ENCODE measurements around the gene APOO. TPM values are rescaled to one million over a fixed set of nuclear protein-coding genes. Genes with fewer than 3 reads are reported as not detected.

APOO gene
- total RNA-seq, 2 donors from 2014 or later = 47.9 to 74.2 TPM

DNA sequence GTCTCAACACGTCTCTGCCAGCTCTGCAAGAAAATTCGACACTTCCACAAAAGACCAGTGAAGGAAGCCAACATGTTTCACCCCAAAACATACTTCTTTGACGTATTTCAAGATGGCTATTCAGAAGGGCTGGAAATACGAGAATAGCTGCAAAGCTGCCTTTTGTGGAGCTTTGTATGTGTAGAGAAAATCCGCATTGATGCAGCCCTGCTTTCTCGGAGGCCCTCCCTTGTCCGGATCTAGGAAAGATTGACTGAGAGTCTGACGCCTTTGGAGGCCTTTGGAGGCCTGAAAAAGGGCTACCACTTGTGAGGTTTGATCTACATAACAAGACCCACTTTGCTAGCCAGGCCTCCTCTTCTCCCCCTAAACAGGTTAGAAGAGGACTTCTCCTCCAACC, 112.5 kb downstream of the APOO start:
- TF ChIP-seq, protein P1, sequence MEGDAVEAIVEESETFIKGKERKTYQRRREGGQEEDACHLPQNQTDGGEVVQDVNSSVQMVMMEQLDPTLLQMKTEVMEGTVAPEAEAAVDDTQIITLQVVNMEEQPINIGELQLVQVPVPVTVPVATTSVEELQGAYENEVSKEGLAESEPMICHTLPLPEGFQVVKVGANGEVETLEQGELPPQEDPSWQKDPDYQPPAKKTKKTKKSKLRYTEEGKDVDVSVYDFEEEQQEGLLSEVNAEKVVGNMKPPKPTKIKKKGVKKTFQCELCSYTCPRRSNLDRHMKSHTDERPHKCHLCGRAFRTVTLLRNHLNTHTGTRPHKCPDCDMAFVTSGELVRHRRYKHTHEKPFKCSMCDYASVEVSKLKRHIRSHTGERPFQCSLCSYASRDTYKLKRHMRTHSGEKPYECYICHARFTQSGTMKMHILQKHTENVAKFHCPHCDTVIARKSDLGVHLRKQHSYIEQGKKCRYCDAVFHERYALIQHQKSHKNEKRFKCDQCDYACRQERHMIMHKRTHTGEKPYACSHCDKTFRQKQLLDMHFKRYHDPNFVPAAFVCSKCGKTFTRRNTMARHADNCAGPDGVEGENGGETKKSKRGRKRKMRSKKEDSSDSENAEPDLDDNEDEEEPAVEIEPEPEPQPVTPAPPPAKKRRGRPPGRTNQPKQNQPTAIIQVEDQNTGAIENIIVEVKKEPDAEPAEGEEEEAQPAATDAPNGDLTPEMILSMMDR (conservative IDR thresholded peaks at IDR 0.05) = no peak
- Mint-ChIP-seq H3K27me3 (ENCODE audit: insufficient read depth) (no peaks in the 10 kb centered on the region), H3K4me3 (no peak overlapping the region), H3K9me3 (no peaks in the 10 kb centered on the region), H3K27ac (no peak overlapping the region), H3K4me1 (peaks cover 10% of the 10 kb centered on the region), H3K36me3 (ENCODE audit: low read depth) (no peaks in the 10 kb centered on the region)
- no peak overlapping the region for H3K27ac ChIP-seq (ENCODE audit: low read depth, low read length)
- H3K27me3 ChIP-seq (ENCODE audit: control insufficient read depth, insufficient read depth, low read length, poor library complexity, severe bottlenecking) = no peaks in the 10 kb centered on the region
- H3K9ac ChIP-seq (ENCODE audit: extremely low read depth, low read length, poor library complexity, severe bottlenecking) = no peak overlapping the region
- H3K4me3 ChIP-seq (ENCODE audit: low read length) = no peak overlapping the region
- H3K4me1 ChIP-seq (ENCODE audit: control insufficient read depth, insufficient read depth, low read length) = no peaks in the 10 kb centered on the region
- no peaks in the 10 kb centered on the region for H3K9me3 ChIP-seq (ENCODE audit: control insufficient read depth, low read length)
- no peaks in the 10 kb centered on the region for H3K36me3 ChIP-seq (ENCODE audit: control insufficient read depth, insufficient read depth, low read length)
- 81 to 85% methylated on average over 4 to 8 of the region's 8 CpGs for WGBS, 2 experiments (ENCODE audit: insufficient coverage in 1 of 2, insufficient read length in 1 of 2)
- no peak for DNase-seq

DNA sequence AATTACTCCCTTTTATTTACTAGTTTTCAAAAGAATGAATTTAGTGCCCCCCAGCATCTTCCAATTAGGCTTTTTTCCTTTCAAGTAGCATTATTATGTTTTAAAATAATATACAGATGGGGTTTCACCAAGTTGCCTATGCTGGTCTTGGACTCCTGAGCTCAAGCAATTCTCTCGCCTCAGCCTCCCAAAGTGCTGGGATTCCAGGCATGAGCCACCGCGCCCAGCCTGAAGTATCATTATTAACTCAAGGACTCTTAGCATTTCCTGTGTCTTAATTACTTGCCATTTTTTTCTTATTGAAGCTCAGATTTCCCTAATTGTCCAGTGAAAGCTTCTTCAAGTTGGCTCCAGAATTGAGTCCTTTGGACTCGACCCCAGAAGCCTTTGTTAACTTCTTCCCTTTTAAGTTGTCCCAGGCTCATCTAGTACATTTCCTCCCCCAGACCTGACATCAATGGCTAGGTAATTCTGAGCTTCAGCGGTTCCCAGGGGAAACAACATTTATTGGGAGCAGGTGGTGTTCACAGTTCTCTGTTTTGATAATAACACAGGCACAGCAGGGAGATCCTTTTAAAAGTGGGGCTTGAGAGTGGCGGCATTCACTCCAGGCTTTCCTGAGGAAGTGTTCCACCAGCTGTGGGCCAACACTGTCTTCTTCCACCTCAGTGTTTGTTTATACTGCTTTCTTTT, 114.7 kb downstream of the APOO start:
- Mint-ChIP-seq H3K9me3 (no peaks in the 10 kb centered on the region), H3K36me3 (ENCODE audit: low read depth) (no peaks in the 10 kb centered on the region), H3K4me3 (no peak overlapping the region), H3K27me3 (ENCODE audit: insufficient read depth) (no peaks in the 10 kb centered on the region), H3K4me1 (peaks cover 22% of the 10 kb centered on the region), H3K27ac (peak overlapping the region; percentile 46)
- TF ChIP-seq, protein P1 (conservative IDR thresholded peaks at IDR 0.05) = no peak
- Histone ChIP-seq H3K27ac (ENCODE audit: low read depth, low read length) (no peak overlapping the region), H3K27me3 (ENCODE audit: control insufficient read depth, insufficient read depth, low read length, poor library complexity, severe bottlenecking) (no peaks in the 10 kb centered on the region), H3K9ac (ENCODE audit: extremely low read depth, low read length, poor library complexity, severe bottlenecking) (no peak overlapping the region), H3K36me3 (ENCODE audit: control insufficient read depth, insufficient read depth, low read length) (no peaks in the 10 kb centered on the region), H3K4me1 (ENCODE audit: control insufficient read depth, insufficient read depth, low read length) (no peaks in the 10 kb centered on the region), H3K9me3 (ENCODE audit: control insufficient read depth, low read length) (no peaks in the 10 kb centered on the region), H3K4me3 (ENCODE audit: low read length) (no peak overlapping the region)
- WGBS, 2 experiments (ENCODE audit: insufficient coverage in 1 of 2, insufficient read length in 1 of 2) = 76 to 80% methylated on average over 1 to 6 of the region's 6 CpGs
- no peak for DNase-seq

DNA sequence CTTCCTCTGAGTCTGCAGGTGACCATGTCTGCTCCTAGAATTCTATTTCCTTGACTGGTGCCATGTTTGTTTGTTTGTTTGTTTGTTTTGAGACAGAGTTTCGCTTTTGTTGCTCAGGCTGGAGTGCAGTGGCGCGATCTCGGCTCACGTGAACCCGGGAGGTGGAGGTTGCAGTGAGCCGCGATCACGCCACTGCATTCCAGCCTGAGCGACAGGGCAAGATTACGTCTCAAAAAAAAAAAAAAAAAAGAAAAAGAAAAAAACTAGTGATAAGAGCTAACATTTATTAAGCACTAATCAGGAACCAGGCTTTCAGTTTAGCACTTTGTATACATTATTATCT, 117.6 kb downstream of the APOO start:
- no peaks in the 10 kb centered on the region for H3K27me3 ChIP-seq (ENCODE audit: control insufficient read depth, insufficient read depth, low read length, poor library complexity, severe bottlenecking)
- no peak overlapping the region for H3K4me3 ChIP-seq (ENCODE audit: low read length)
- TF ChIP-seq, protein P1 (conservative IDR thresholded peaks at IDR 0.05) = no peak
- no peaks in the 10 kb centered on the region for H3K9me3 ChIP-seq (ENCODE audit: control insufficient read depth, low read length)
- H3K4me3 Mint-ChIP-seq = no peak overlapping the region
- no peaks in the 10 kb centered on the region for H3K36me3 ChIP-seq (ENCODE audit: control insufficient read depth, insufficient read depth, low read length)
- H3K9me3 Mint-ChIP-seq = no peaks in the 10 kb centered on the region
- no peak overlapping the region for H3K9ac ChIP-seq (ENCODE audit: extremely low read depth, low read length, poor library complexity, severe bottlenecking)
- no peaks in the 10 kb centered on the region for H3K27me3 Mint-ChIP-seq (ENCODE audit: insufficient read depth)
- H3K36me3 Mint-ChIP-seq (ENCODE audit: low read depth) = peaks cover 18% of the 10 kb centered on the region
- WGBS, 2 experiments (ENCODE audit: insufficient coverage in 1 of 2, insufficient read length in 1 of 2) = 98% methylated on average over 6 of the region's 11 CpGs; no CpG with 5 or more reads in 1 of the 2 experiments
- no peak overlapping the region for H3K27ac ChIP-seq (ENCODE audit: low read depth, low read length)
- no peaks in the 10 kb centered on the region for H3K4me1 ChIP-seq (ENCODE audit: control insufficient read depth, insufficient read depth, low read length)
- DNase-seq = no peak
- no peak overlapping the region for H3K27ac Mint-ChIP-seq
- H3K4me1 Mint-ChIP-seq = peaks cover 21% of the 10 kb centered on the region

All from endodermal cell (in vitro differentiated cells).